Activated B cell treated with CpG ODN at 0.5 μM for 24 hours (primary cell): Measurements from ENCODE around the gene SULT1C2. TPM values are rescaled to one million over a fixed set of nuclear protein-coding genes. Genes with fewer than 3 reads are reported as not detected.

Source experiments
- ATAC-seq: fragments of 200-7000 bp; cut with Tn5 transposase; one replicate; pipeline ENCODE4 v1.10.0; 2021; ENCODE audit warnings: low read depth, mild to moderate bottlenecking, moderate library complexity
- CTCF ChIA-PET: fragments of 350-600 bp; sonication (Branson Sonifier 250); formaldehyde crosslinking; loops from one replicate; lab custom pipeline; 2021; ENCODE audit warnings: antibody characterized with exemption; lab: Charles Lee
- POLR2A ChIA-PET: fragments of 350-600 bp; sonication (Branson Sonifier 250); formaldehyde crosslinking; loops from one replicate; lab custom pipeline; 2021; ENCODE audit warnings: antibody characterized with exemption; lab: Charles Lee
- DNase-seq: peaks from one replicate; pipeline ENCODE4 v3.0.0; 2022
- H3K27ac Mint-ChIP-seq: one replicate; pipeline ENCODE4 v1.8.0; 2020; ENCODE audit warnings: mixed read lengths
- H3K27me3 Mint-ChIP-seq: one replicate; pipeline ENCODE4 v1.8.0; 2021; ENCODE audit warnings: mixed read lengths
- H3K36me3 Mint-ChIP-seq: one replicate; pipeline ENCODE4 v1.8.0; 2021; ENCODE audit warnings: low read depth, mixed read lengths
- H3K4me1 Mint-ChIP-seq: one replicate; pipeline ENCODE4 v1.8.0; 2021; ENCODE audit warnings: mixed read lengths
- H3K4me3 Mint-ChIP-seq: one replicate; pipeline ENCODE4 v1.8.0; 2020; ENCODE audit warnings: mild to moderate bottlenecking, mixed read lengths
- H3K9me3 Mint-ChIP-seq: one replicate; pipeline ENCODE4 v1.8.0; 2020; ENCODE audit warnings: mixed read lengths
- intact Hi-C: fragments of 100-400 bp; cut with micrococcal nuclease; formaldehyde crosslinking; loops from one replicate; pipeline ENCODE4 v1.15.1; 2024
- total RNA-seq: library from RNA; stranded (reverse); gene quantifications from 2 replicates; pipeline ENCODE4 v1.2.3, GENCODE V29; 2022
- TF ChIP-seq, protein P1 (sequence below): fragments of 200-600 bp; IDR thresholded peaks from one replicate; pipeline ENCODE4 v1.8.0; 2022; ENCODE audit warnings: antibody characterized with exemption, mild to moderate bottlenecking

The SULT1C2 gene
- total RNA-seq: not detected in 2 replicates

DNA sequence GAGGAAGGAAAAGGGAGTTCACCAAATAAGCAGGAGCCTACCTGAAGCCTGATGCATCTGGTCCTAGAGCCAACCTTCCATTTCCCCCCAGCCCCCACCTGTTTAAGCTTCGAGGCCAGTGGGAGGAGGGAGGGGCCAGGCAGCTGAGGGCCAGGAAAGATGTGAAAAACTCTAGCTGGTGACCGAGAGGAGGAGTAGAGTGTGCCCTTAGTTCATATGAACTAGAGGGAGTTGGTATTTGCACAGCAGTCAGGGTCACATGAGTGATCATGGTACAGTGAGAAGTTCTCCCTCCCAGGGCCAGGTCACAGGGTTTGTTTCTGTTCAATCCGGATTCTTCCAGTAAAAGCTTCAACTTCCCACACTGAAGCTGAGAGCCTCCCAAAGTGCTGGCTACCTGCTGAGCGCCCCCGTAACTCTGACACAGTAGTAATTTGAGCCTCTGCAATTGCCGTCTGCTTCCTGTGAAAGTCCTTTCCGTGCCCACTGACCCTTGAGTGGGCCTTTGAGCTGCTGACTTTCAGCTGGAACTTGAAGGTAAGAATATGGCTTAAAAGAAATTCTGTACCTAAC is at the start of gene SULT1C2:
SULT1C2 (plus strand) TSS at position 362 of the 573 bp plus-strand sequence. CDS start 4,773 bp downstream, outside the sequence.
- peaks cover 3% of the 10 kb centered on the region for H3K27me3 Mint-ChIP-seq
- no peaks in the 10 kb centered on the region for H3K9me3 Mint-ChIP-seq
- H3K36me3 Mint-ChIP-seq: no peaks in the 10 kb centered on the region
- TF ChIP-seq, protein P1, sequence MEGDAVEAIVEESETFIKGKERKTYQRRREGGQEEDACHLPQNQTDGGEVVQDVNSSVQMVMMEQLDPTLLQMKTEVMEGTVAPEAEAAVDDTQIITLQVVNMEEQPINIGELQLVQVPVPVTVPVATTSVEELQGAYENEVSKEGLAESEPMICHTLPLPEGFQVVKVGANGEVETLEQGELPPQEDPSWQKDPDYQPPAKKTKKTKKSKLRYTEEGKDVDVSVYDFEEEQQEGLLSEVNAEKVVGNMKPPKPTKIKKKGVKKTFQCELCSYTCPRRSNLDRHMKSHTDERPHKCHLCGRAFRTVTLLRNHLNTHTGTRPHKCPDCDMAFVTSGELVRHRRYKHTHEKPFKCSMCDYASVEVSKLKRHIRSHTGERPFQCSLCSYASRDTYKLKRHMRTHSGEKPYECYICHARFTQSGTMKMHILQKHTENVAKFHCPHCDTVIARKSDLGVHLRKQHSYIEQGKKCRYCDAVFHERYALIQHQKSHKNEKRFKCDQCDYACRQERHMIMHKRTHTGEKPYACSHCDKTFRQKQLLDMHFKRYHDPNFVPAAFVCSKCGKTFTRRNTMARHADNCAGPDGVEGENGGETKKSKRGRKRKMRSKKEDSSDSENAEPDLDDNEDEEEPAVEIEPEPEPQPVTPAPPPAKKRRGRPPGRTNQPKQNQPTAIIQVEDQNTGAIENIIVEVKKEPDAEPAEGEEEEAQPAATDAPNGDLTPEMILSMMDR: no peak
- no peak for ATAC-seq
- no peak within 1 kb of the TSS for H3K27ac Mint-ChIP-seq
- no peak within 1 kb of the TSS for H3K4me3 Mint-ChIP-seq
- intact Hi-C loops: no loop called here
- ChIA-PET CTCF (no interaction called here), POLR2A (interaction anchor here (0.7 kb wide), 1 partner anchor 50 kb away, joined by 4 read pairs; no protein-coding TSS in a partner anchor)
- no peak for DNase-seq
- H3K4me1 Mint-ChIP-seq: no peaks in the 10 kb centered on the region

DNA sequence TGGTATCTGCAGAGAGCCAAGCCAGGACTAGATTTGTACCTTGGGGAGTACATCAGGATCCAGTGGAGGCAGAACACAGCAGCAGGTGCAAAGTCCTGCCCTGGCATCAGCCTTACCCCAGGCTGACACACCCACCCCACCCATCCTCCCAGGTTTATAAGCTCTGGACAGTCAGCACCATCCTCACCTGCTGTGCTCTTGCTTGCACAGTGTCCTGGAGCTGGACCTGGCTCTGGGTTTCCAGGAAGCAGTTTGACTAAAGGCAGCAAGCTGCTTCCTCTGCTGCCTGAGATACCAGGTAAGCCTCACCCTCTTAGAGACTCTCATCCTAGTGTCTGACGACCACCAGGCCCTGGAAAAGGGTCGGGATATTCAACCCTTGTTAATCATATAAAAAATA is 48.9 kb upstream of the SULT1C2 start, which contains the start of gene SULT1C3:
SULT1C3 (plus strand) TSS at position 183 of the 400 bp plus-strand sequence. CDS start 7,227 bp downstream, outside the sequence.
- no peak within 1 kb of the TSS for H3K27ac Mint-ChIP-seq
- CTCF ChIA-PET: no interaction called here
- DNase-seq: no peak
- intact Hi-C loops: no loop called here
- H3K4me1 Mint-ChIP-seq: no peaks in the 10 kb centered on the region
- TF ChIP-seq, protein P1: no peak
- no peak within 1 kb of the TSS for H3K4me3 Mint-ChIP-seq
- H3K36me3 Mint-ChIP-seq: no peaks in the 10 kb centered on the region
- ATAC-seq: no peak
- H3K9me3 Mint-ChIP-seq: peaks cover 15% of the 10 kb centered on the region
- POLR2A ChIA-PET: interaction anchor here (1.1 kb wide), 1 partner anchor 10 kb away, joined by 4 read pairs; no protein-coding TSS in a partner anchor
- peaks cover 3% of the 10 kb centered on the region for H3K27me3 Mint-ChIP-seq

DNA sequence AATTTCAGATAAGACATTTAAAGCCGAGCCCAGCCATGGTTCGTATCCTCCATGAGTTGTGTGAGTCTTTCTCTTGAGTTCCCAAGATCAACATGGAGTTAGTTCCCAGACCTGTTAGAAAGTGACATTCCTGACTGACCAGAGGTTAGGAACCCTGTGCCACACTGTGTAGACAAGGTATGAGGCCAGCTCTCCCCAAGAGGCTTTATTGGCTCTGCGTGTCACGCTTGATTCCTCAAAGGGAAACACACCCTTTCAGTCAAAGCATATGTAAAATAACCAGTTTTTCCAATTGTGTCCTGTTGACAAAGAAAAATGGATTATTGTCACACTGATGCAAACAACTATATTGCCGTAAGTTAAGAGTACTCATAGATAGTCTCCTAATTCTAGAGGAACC is 47.7 kb upstream of the SULT1C2 start:
- H3K27ac Mint-ChIP-seq: no peak overlapping the region
- DNase-seq: no peak
- no peaks in the 10 kb centered on the region for H3K36me3 Mint-ChIP-seq

DNA sequence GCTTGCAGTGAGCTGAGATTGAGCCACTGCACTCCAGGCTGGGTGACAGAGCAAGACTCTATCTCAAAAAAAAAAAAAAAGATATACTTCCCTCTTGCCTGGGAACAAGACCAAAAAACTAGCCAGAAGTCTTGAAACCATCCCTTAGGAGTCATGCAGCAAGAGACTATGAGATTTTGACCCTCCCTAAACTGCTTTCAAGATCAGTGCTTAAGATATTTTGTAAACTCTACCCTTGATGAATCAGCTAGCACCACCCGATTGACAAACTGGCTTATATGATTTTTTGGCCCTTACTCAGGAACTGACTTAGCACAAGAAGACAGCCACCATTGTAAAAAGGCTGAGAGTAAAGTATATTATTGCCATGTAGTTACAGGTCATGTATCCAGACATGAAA is 45.1 kb upstream of the SULT1C2 start:
- Mint-ChIP-seq H3K9me3 (peaks cover 5% of the 10 kb centered on the region), H3K4me1 (no peaks in the 10 kb centered on the region), H3K36me3 (no peaks in the 10 kb centered on the region), H3K27ac (no peak overlapping the region), H3K4me3 (no peak overlapping the region), H3K27me3 (no peaks in the 10 kb centered on the region)
- ChIA-PET CTCF (no interaction called here), POLR2A (no interaction called here)
- TF ChIP-seq, protein P1: no peak
- intact Hi-C loops: no loop called here
- DNase-seq (no peak), ATAC-seq (no peak)

More for the DNA sequence above, 47.7 kb upstream of the SULT1C2 start:
- Mint-ChIP-seq H3K9me3 (peaks cover 16% of the 10 kb centered on the region), H3K4me3 (no peak overlapping the region), H3K27me3 (peaks cover 2% of the 10 kb centered on the region), H3K4me1 (no peaks in the 10 kb centered on the region)
- ATAC-seq: no peak
- TF ChIP-seq, protein P1: no peak
- intact Hi-C loops: no loop called here
- ChIA-PET POLR2A (no interaction called here), CTCF (no interaction called here)

DNA sequence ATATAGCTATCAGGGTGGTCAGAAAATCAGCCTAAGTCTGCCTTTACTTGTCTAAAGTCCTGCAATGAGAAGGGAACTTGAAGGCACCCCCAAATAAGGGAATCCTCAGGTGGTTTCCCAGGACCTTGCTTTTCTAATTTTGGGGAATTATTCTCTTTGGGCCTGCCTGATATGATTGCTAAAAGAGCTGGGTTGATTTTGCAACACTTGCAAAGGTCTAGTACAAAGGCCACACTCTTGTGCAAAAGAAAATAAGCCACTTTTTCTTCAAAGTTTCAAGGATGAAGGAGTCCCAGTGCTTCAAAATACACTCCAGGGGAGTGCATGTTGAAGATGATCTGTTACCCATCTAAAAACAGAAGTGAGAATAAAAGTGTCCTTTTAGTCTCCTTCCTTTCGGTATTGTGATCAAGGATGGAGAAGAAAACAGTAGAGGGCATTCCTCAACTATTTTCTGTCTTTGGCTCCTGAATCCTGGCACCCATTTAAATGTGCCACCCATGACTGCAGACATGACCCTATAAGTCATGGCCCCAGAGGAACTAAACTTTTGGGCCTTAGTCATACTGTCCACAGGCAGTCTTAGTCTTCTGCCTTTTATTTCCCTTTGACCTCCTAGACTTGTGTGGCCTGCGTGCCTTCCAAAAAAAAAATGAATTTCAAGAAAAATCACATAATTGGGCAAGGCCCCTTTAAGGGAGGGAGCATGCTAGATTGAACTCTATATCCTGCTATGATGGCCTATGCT is 43.9 kb upstream of the SULT1C2 start:
- Mint-ChIP-seq H3K4me3 (no peak overlapping the region), H3K27ac (no peak overlapping the region), H3K4me1 (no peaks in the 10 kb centered on the region), H3K27me3 (no peaks in the 10 kb centered on the region), H3K9me3 (peaks cover 5% of the 10 kb centered on the region), H3K36me3 (no peaks in the 10 kb centered on the region)
- intact Hi-C loops: no loop called here
- ATAC-seq: no peak
- POLR2A ChIA-PET: no interaction called here
- CTCF ChIA-PET: no interaction called here
- DNase-seq: no peak
- TF ChIP-seq, protein P1: no peak
